ENCODE measurements around the gene ANO10.

GRCh38 chr3:43349716-43350115, 272.1 kb downstream of the ANO10 start:
- TF ChIP-seq CTCF (conservative IDR thresholded peaks at IDR 0.05; ENCODE audit: low read depth, low read length) (no peak), EZH2 (IDR thresholded peaks at IDR 0.05; ENCODE audit: borderline replicate concordance, low read depth, low read length, poor library complexity, severe bottlenecking) (no peak)
